GM23338 (cell line): ENCODE data around the gene UGCG. TPM values are rescaled to one million over a fixed set of nuclear protein-coding genes. Genes with fewer than 3 reads are reported as not detected.

Experiments
- ATAC-seq: fragments of 200-7000 bp; cut with Tn5 transposase; 3 replicates; pipeline ENCODE4 v1.9.1; 2020
- DNase-seq: peaks from one replicate; pipeline ENCODE4 v3.0.0-alpha.2; 2015; ENCODE audit warnings: low spot score
- H2AFZ ChIP-seq: fragments of 200-600 bp; sonication (generic); 2 replicates; pipeline ENCODE4 v1.8.0; 2016; ENCODE audit warnings: antibody characterized with exemption, mild to moderate bottlenecking, moderate library complexity
- H3F3A ChIP-seq: fragments of 200-600 bp; sonication (generic); replicated peaks from 2 replicates; pipeline ENCODE4 v1.8.0; 2017; ENCODE audit warnings: antibody characterized with exemption, mixed run types, low read depth
- H3K27ac ChIP-seq: fragments of 200-600 bp; sonication (generic); 2 replicates; pipeline ENCODE4 v1.6.1; 2016; ENCODE audit warnings: low read depth
- H3K27me3 ChIP-seq: fragments of 200-600 bp; sonication (generic); 2 replicates; pipeline ENCODE4 v1.8.0; 2016; ENCODE audit warnings: mild to moderate bottlenecking, mixed run types, moderate library complexity; ENCODE audit not compliant: insufficient read depth
- H3K36me3 ChIP-seq: fragments of 200-600 bp; sonication (generic); 2 replicates; pipeline ENCODE4 v1.8.0; 2016; ENCODE audit warnings: mild to moderate bottlenecking; ENCODE audit not compliant: insufficient read depth
- H3K4me1 ChIP-seq: fragments of 200-600 bp; sonication (generic); 2 replicates; pipeline ENCODE4 v1.8.0; 2016; ENCODE audit warnings: mild to moderate bottlenecking, moderate library complexity; ENCODE audit not compliant: insufficient read depth
- H3K4me2 ChIP-seq: fragments of 200-600 bp; sonication (generic); 2 replicates; pipeline ENCODE4 v1.7.1; 2017; ENCODE audit warnings: mixed run types
- H3K4me3 ChIP-seq: fragments of 200-600 bp; sonication (generic); 2 replicates; pipeline ENCODE4 v1.6.1; 2016; ENCODE audit warnings: mixed run types
- H3K79me2 ChIP-seq: fragments of 200-600 bp; sonication (generic); replicated peaks from 2 replicates; pipeline ENCODE4 v1.8.0; 2017; ENCODE audit warnings: mild to moderate bottlenecking; ENCODE audit not compliant: insufficient read depth
- H3K9me2 ChIP-seq: fragments of 200-600 bp; sonication (generic); 2 replicates; pipeline ENCODE4 v1.8.0; 2017; ENCODE audit not compliant: insufficient read depth
- H4K20me1 ChIP-seq: fragments of 200-600 bp; sonication (generic); replicated peaks from 2 replicates; pipeline ENCODE4 v1.8.0; 2017; ENCODE audit warnings: mild to moderate bottlenecking; ENCODE audit not compliant: insufficient read depth
- H3K27ac Mint-ChIP-seq: 2 replicates; pipeline ENCODE4 v1.8.0; 2020; ENCODE audit warnings: inconsistent platforms, mild to moderate bottlenecking, moderate library complexity, mixed read lengths
- H3K27me3 Mint-ChIP-seq: 3 replicates; pipeline ENCODE4 v1.8.0; 2022; ENCODE audit warnings: low read depth, mild to moderate bottlenecking, moderate library complexity, mixed read lengths, inconsistent platforms; ENCODE audit not compliant: insufficient read depth, poor library complexity
- H3K36me3 Mint-ChIP-seq: 3 replicates; pipeline ENCODE4 v1.8.0; 2021; ENCODE audit warnings: low read depth, mild to moderate bottlenecking, inconsistent platforms, moderate library complexity, mixed read lengths
- H3K4me1 Mint-ChIP-seq: 3 replicates; pipeline ENCODE4 v1.8.0; 2020; ENCODE audit warnings: mild to moderate bottlenecking, inconsistent platforms, mixed read lengths
- H3K4me3 Mint-ChIP-seq: 3 replicates; pipeline ENCODE4 v1.8.0; 2021; ENCODE audit warnings: moderate library complexity, mild to moderate bottlenecking, inconsistent platforms, mixed read lengths
- H3K9me3 Mint-ChIP-seq: 3 replicates; pipeline ENCODE4 v1.8.0; 2020; ENCODE audit warnings: moderate library complexity, mild to moderate bottlenecking, inconsistent platforms, mixed read lengths
- CREB1 ChIP-seq: fragments of 250-450 bp; sonication (Bioruptor Pico); IDR thresholded peaks from 2 replicates; pipeline ENCODE4 v1.5.0; 2020; ENCODE audit warnings: low read depth, mild to moderate bottlenecking, moderate library complexity
- EZH2 ChIP-seq: fragments of 200-600 bp; sonication (generic); IDR thresholded peaks from one replicate; pipeline ENCODE4 v1.8.0; 2017; ENCODE audit warnings: antibody characterized with exemption, mild to moderate bottlenecking, low read depth; ENCODE audit not compliant: unreplicated experiment
- EZH2phosphoT487 ChIP-seq: fragments of 200-600 bp; sonication (generic); IDR thresholded peaks from one replicate; pipeline ENCODE4 v1.8.1; 2018; ENCODE audit warnings: antibody characterized with exemption; ENCODE audit not compliant: unreplicated experiment
- JUNB ChIP-seq: IDR thresholded peaks from one replicate; pipeline ENCODE4 v1.6.1; 2016; ENCODE audit warnings: antibody characterized with exemption; ENCODE audit not compliant: unreplicated experiment
- NANOG ChIP-seq: IDR thresholded peaks from 2 replicates; pipeline ENCODE4 v1.6.1; 2016; ENCODE audit warnings: antibody characterized with exemption, borderline replicate concordance
- POLR2AphosphoS5 ChIP-seq: IDR thresholded peaks from 2 replicates; pipeline ENCODE4 v1.6.1; 2016; ENCODE audit warnings: antibody characterized with exemption, low read depth
- STAT1 ChIP-seq: IDR thresholded peaks from one replicate; pipeline ENCODE4 v1.6.1; 2016; ENCODE audit warnings: antibody characterized with exemption; ENCODE audit not compliant: unreplicated experiment
- ZNF114 ChIP-seq: fragments of 250-450 bp; sonication (Bioruptor Pico); IDR thresholded peaks from 2 replicates; pipeline ENCODE4 v1.5.0; 2020; ENCODE audit warnings: mild to moderate bottlenecking, moderate library complexity
- ZNF331 ChIP-seq: fragments of 250-450 bp; sonication (Bioruptor Pico); IDR thresholded peaks from 2 replicates; pipeline ENCODE4 v1.5.0; 2020; ENCODE audit warnings: low read depth, mild to moderate bottlenecking, moderate library complexity
- polyA plus RNA-seq: library from polyadenylated mRNA; unstranded; fragments of >200 nt; fragmentation: Nextera tagmentation; extraction: Ambion mirVana; gene quantifications from 2 replicates; pipeline ENCODE4 v1.2.1, GENCODE V29; 2016
- total RNA-seq: library from RNA; depleted of rRNA; stranded (reverse); fragments of >200 nt; shearing (Covaris generic); gene quantifications from 2 replicates; pipeline ENCODE4 v1.2.3, GENCODE V29; 2014
- TF ChIP-seq, protein P1 (sequence below): fragments of 250-450 bp; sonication (Bioruptor Pico); IDR thresholded peaks from 2 replicates; pipeline ENCODE4 v1.5.0; 2020; ENCODE audit warnings: mild to moderate bottlenecking, moderate library complexity
- TF ChIP-seq, protein P2 (sequence below): IDR thresholded peaks from 2 replicates; pipeline ENCODE4 v1.6.1; 2016; ENCODE audit warnings: antibody characterized with exemption
- TF ChIP-seq, protein P3 (sequence below): IDR thresholded peaks from one replicate; pipeline ENCODE4 v1.6.1; 2018; ENCODE audit warnings: antibody characterized with exemption; ENCODE audit not compliant: unreplicated experiment
- TF ChIP-seq, protein P4 (sequence below), 2 experiments: fragments of 200-600 bp in 1 of 2; sonication (generic) in 1 of 2; conservative IDR thresholded peaks; 2 replicates each; pipeline versions ENCODE4 v1.5.1 to v1.6.1; 2016 to 2017; ENCODE audit warnings: antibody characterized with exemption in 2 of 2, low read depth in 2 of 2, mild to moderate bottlenecking in 2 of 2, moderate library complexity in 1 of 2

UGCG gene
- total and polyA plus RNA-seq, 2 experiments from 2014 or later: 30.4 to 44.9 TPM

DNA sequence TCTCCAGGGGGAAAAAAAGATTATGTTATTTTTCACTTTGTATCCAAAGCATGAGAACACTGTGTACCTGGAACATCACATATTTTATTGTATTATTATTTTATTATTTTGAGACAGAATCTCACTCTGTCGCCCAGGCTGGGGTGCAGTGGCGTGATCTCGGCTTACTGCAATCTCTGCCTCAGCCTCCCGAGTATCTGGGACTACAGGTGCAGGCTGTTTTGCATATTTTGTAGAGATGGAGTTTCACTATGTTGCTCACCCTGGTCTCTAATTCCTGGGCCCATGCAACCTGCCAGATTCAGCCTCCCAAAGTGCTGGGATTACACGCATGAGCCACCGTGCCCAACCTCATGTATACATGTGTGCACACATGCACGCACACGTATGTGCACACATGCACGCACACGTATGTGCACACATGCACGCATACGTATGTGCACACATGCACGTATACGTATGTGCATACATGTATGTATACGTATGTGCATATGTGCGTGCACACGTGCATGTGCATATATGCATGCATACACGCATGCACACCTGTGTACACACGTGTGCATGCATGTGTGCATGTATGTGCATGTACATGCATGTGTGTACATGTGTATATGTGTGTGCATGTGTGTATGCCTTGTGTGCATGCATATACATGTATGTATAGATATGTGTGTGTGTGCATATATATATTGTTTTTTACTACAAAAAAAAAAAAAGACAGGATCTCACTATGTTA lies 9.5 kb upstream of the UGCG start:
- Mint-ChIP-seq H3K4me3 (no peak overlapping the region), H3K36me3 (no peaks in the 10 kb centered on the region), H3K9me3 (no peaks in the 10 kb centered on the region), H3K4me1 (no peaks in the 10 kb centered on the region), H3K27me3 (peaks cover 2% of the 10 kb centered on the region), H3K27ac (no peak overlapping the region)
- Histone ChIP-seq H4K20me1 (no peaks in the 10 kb centered on the region), H3K4me1 (no peaks in the 10 kb centered on the region), H3F3A (no peaks in the 10 kb centered on the region), H2AFZ (no peak overlapping the region), H3K27ac (no peak overlapping the region), H3K79me2 (no peaks in the 10 kb centered on the region), H3K4me3 (no peak overlapping the region), H3K27me3 (no peaks in the 10 kb centered on the region), H3K36me3 (no peaks in the 10 kb centered on the region), H3K9me2 (no peaks in the 10 kb centered on the region), H3K4me2 (no peak overlapping the region)
- TF ChIP-seq STAT1 (no peak), ZNF331 (CRISPR knock-in tag) (no peak), CREB1 (no peak), NANOG (no peak), POLR2AphosphoS5 (no peak), EZH2 (no peak), EZH2phosphoT487 (no peak), JUNB (no peak), ZNF114 (CRISPR knock-in tag) (no peak)
- TF ChIP-seq, protein P1, sequence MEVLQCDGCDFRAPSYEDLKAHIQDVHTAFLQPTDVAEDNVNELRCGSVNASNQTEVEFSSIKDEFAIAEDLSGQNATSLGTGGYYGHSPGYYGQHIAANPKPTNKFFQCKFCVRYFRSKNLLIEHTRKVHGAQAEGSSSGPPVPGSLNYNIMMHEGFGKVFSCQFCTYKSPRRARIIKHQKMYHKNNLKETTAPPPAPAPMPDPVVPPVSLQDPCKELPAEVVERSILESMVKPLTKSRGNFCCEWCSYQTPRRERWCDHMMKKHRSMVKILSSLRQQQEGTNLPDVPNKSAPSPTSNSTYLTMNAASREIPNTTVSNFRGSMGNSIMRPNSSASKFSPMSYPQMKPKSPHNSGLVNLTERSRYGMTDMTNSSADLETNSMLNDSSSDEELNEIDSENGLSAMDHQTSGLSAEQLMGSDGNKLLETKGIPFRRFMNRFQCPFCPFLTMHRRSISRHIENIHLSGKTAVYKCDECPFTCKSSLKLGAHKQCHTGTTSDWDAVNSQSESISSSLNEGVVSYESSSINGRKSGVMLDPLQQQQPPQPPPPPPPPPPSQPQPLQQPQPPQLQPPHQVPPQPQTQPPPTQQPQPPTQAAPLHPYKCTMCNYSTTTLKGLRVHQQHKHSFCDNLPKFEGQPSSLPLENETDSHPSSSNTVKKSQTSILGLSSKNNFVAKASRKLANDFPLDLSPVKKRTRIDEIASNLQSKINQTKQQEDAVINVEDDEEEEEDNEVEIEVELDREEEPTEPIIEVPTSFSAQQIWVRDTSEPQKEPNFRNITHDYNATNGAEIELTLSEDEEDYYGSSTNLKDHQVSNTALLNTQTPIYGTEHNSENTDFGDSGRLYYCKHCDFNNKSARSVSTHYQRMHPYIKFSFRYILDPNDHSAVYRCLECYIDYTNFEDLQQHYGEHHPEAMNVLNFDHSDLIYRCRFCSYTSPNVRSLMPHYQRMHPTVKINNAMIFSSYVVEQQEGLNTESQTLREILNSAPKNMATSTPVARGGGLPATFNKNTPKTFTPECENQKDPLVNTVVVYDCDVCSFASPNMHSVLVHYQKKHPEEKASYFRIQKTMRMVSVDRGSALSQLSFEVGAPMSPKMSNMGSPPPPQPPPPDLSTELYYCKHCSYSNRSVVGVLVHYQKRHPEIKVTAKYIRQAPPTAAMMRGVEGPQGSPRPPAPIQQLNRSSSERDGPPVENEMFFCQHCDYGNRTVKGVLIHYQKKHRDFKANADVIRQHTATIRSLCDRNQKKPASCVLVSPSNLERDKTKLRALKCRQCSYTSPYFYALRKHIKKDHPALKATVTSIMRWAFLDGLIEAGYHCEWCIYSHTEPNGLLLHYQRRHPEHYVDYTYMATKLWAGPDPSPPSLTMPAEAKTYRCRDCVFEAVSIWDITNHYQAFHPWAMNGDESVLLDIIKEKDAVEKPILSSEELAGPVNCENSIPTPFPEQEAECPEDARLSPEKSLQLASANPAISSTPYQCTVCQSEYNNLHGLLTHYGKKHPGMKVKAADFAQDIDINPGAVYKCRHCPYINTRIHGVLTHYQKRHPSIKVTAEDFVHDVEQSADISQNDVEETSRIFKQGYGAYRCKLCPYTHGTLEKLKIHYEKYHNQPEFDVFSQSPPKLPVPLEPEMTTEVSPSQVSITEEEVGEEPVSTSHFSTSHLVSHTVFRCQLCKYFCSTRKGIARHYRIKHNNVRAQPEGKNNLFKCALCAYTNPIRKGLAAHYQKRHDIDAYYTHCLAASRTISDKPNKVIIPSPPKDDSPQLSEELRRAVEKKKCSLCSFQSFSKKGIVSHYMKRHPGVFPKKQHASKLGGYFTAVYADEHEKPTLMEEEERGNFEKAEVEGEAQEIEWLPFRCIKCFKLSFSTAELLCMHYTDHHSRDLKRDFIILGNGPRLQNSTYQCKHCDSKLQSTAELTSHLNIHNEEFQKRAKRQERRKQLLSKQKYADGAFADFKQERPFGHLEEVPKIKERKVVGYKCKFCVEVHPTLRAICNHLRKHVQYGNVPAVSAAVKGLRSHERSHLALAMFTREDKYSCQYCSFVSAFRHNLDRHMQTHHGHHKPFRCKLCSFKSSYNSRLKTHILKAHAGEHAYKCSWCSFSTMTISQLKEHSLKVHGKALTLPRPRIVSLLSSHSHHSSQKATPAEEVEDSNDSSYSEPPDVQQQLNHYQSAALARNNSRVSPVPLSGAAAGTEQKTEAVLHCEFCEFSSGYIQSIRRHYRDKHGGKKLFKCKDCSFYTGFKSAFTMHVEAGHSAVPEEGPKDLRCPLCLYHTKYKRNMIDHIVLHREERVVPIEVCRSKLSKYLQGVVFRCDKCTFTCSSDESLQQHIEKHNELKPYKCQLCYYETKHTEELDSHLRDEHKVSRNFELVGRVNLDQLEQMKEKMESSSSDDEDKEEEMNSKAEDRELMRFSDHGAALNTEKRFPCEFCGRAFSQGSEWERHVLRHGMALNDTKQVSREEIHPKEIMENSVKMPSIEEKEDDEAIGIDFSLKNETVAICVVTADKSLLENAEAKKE: no peak
- TF ChIP-seq, protein P2, sequence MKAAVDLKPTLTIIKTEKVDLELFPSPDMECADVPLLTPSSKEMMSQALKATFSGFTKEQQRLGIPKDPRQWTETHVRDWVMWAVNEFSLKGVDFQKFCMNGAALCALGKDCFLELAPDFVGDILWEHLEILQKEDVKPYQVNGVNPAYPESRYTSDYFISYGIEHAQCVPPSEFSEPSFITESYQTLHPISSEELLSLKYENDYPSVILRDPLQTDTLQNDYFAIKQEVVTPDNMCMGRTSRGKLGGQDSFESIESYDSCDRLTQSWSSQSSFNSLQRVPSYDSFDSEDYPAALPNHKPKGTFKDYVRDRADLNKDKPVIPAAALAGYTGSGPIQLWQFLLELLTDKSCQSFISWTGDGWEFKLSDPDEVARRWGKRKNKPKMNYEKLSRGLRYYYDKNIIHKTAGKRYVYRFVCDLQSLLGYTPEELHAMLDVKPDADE: no peak
- TF ChIP-seq, protein P3, sequence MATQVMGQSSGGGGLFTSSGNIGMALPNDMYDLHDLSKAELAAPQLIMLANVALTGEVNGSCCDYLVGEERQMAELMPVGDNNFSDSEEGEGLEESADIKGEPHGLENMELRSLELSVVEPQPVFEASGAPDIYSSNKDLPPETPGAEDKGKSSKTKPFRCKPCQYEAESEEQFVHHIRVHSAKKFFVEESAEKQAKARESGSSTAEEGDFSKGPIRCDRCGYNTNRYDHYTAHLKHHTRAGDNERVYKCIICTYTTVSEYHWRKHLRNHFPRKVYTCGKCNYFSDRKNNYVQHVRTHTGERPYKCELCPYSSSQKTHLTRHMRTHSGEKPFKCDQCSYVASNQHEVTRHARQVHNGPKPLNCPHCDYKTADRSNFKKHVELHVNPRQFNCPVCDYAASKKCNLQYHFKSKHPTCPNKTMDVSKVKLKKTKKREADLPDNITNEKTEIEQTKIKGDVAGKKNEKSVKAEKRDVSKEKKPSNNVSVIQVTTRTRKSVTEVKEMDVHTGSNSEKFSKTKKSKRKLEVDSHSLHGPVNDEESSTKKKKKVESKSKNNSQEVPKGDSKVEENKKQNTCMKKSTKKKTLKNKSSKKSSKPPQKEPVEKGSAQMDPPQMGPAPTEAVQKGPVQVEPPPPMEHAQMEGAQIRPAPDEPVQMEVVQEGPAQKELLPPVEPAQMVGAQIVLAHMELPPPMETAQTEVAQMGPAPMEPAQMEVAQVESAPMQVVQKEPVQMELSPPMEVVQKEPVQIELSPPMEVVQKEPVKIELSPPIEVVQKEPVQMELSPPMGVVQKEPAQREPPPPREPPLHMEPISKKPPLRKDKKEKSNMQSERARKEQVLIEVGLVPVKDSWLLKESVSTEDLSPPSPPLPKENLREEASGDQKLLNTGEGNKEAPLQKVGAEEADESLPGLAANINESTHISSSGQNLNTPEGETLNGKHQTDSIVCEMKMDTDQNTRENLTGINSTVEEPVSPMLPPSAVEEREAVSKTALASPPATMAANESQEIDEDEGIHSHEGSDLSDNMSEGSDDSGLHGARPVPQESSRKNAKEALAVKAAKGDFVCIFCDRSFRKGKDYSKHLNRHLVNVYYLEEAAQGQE: no peak
- TF ChIP-seq, protein P4, sequence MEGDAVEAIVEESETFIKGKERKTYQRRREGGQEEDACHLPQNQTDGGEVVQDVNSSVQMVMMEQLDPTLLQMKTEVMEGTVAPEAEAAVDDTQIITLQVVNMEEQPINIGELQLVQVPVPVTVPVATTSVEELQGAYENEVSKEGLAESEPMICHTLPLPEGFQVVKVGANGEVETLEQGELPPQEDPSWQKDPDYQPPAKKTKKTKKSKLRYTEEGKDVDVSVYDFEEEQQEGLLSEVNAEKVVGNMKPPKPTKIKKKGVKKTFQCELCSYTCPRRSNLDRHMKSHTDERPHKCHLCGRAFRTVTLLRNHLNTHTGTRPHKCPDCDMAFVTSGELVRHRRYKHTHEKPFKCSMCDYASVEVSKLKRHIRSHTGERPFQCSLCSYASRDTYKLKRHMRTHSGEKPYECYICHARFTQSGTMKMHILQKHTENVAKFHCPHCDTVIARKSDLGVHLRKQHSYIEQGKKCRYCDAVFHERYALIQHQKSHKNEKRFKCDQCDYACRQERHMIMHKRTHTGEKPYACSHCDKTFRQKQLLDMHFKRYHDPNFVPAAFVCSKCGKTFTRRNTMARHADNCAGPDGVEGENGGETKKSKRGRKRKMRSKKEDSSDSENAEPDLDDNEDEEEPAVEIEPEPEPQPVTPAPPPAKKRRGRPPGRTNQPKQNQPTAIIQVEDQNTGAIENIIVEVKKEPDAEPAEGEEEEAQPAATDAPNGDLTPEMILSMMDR (conservative IDR thresholded peaks at IDR 0.05; ENCODE audit: low read depth in 2 of 2): no peak
- no peak for DNase-seq
- ATAC-seq: no peak
